ENCODE results near the gene SERP1. TPM values are rescaled to one million over a fixed set of nuclear protein-coding genes. Genes with fewer than 3 reads are reported as not detected.

Gene SERP1
- total RNA-seq: 100 to 1,000 TPM; 155 to 282 (median 197) TPM

DNA sequence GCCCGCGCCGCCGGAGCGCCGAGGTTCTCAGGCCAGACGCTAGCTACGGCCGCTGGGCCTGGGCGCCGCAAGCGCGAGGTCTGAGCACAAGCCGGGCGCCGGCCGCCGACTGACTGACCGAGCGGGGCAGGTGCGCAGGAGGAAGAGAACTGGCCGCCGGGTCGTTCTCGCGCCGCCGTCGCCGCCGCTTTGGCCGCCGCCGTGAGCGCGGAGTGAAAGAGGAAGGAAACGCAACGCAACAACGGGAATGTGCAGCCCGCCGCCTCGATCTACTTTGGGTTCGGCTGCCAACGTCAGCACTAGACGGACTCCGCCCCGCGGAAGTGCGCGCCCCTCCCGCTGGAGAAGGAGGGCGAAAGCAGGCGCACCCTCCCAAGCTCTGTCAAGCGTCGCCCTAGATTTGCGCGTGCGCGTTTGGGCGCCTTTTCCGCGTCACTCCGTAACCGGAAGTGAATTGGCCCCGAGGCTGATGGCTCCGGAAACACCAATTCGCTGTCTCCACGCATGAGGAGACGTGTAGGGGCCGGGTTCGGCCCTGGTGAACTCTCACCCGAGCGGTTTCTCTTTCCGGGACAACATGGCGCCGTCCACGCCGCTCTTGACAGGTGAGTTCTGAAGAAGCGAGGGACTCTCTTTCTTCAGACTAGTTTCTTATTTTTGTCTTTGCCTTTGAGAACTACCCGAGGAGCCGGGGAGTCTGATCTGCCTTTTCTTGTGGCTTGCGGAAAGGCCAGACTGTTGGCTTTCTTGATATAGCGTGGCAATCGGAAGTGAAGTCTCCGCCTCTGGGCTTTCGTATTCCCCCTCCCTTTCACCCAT is at the start of gene SERP1, which contains the start of gene EIF2A:
Gene SERP1 (minus strand): TSS at position 271 of the 819 bp plus-strand sequence. CDS start 361 bp downstream, outside the sequence.
Gene EIF2A (plus strand): TSS at position 562 of the 819 bp plus-strand sequence. CDS start 16 bp downstream, at position 578.
- DNase-seq (ENCODE audit: low spot score in 2 of 2): peak; percentile 98 to 100
- 0% methylated on average over 68 to 73 of the region's 86 CpGs for WGBS, 2 donors
- TF ChIP-seq, protein P1, sequence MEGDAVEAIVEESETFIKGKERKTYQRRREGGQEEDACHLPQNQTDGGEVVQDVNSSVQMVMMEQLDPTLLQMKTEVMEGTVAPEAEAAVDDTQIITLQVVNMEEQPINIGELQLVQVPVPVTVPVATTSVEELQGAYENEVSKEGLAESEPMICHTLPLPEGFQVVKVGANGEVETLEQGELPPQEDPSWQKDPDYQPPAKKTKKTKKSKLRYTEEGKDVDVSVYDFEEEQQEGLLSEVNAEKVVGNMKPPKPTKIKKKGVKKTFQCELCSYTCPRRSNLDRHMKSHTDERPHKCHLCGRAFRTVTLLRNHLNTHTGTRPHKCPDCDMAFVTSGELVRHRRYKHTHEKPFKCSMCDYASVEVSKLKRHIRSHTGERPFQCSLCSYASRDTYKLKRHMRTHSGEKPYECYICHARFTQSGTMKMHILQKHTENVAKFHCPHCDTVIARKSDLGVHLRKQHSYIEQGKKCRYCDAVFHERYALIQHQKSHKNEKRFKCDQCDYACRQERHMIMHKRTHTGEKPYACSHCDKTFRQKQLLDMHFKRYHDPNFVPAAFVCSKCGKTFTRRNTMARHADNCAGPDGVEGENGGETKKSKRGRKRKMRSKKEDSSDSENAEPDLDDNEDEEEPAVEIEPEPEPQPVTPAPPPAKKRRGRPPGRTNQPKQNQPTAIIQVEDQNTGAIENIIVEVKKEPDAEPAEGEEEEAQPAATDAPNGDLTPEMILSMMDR (IDR thresholded peaks at IDR 0.05): no peak
- peak in 1 of 2 donors; percentile 58 for TF ChIP-seq POLR2A (IDR thresholded peaks at IDR 0.05)
- intact Hi-C loops (cut with DNase I; ENCODE audit: low total_unique reads): no loop called here
- H3K4me3 ChIP-seq (ENCODE audit: low read depth, poor library complexity, severe bottlenecking): peak within 1 kb of the TSS; percentile 98

DNA sequence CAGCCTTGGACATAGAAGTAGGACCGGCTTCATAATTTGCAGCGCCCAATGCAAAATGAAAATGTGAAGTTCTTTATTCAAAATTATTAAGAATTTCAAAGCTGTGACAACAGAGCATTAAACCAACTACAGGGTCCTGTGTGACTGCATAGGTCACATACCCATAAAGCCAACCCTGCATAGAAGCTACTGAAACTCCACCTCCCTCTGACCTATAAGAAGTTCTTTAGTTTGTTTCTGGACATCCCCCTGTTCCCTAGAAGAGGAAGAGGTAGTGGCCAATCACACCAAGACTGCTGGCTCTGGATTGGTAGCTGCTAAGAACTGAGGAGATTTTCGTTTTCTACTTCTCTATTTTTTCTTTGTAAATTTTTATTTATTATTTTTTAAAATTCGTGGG is 47.9 kb upstream of the SERP1 start:
- intact Hi-C loops (cut with DNase I; ENCODE audit: low total_unique reads): no loop called here
- no peak for DNase-seq (ENCODE audit: low spot score in 2 of 2)
- TF ChIP-seq, protein P1 (IDR thresholded peaks at IDR 0.05): no peak
- no peak overlapping the region for H3K4me3 ChIP-seq (ENCODE audit: low read depth, poor library complexity, severe bottlenecking)
- 91% methylated on average over 4 of the region's 4 CpGs for WGBS, 2 donors

DNA sequence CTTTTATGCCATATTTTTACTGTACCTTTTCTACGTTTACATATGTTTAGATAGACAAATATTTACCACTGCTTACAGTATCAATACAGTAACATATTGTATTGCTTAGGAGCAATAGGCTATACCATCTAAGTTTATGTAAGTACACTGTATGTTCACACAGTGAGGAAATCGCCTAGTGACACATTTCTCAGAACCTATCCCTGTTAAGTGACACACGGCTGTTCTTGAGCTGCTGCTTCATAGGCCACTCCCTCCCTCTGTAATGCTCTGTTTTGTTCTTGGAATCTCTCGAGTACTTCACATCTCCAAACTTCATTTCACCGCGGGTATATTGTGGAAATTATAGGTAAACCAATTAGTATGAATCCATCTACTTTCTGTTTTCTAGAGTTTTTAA is 43.5 kb upstream of the SERP1 start:
- 64 to 76% methylated on average over 6 of the region's 6 CpGs for WGBS, 2 donors
- intact Hi-C loops (cut with DNase I; ENCODE audit: low total_unique reads): no loop called here
- DNase-seq (ENCODE audit: low spot score in 2 of 2): no peak
- TF ChIP-seq, protein P1 (IDR thresholded peaks at IDR 0.05): no peak
- TF ChIP-seq POLR2A (IDR thresholded peaks at IDR 0.05): no peak
- H3K4me3 ChIP-seq (ENCODE audit: low read depth, poor library complexity, severe bottlenecking): no peak overlapping the region

DNA sequence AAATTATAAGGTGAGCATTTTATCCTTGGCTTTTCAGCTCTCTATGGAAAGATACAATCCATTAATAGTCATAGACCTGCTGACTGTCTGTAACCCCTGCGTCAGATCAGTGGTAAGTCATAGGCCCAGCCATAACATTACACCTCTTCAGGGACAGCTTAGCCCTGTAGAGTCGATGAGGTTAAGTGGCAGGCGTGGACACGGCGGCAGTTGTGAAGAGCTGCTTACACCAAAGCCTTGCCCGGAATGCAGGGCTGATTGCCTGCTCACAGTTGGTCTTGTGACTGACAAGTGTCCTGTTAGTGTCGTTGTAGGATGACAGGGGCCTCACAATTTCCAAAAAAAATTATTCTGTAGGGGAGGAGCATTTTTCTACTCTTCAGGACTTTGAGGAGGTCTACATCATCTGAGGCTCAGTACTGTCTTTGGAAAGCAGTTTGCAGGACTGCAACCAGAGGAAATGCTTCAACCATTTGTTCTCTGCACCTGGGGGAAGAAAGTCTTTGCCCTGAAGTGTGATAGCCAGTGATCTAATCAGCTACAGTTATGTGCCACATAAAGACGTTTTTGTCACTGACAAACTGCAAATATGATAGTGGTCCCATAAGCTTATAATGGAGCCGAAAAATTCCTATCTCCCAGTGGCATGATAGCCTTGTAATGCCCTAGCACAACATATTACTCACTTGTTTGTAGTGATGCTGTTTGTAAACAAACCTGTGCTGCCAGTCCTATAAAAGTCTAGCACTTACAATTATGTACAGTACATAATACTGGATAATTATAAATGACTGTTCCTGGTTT is 41.9 kb upstream of the SERP1 start:
- H3K4me3 ChIP-seq (ENCODE audit: low read depth, poor library complexity, severe bottlenecking): no peak overlapping the region
- intact Hi-C loops (cut with DNase I; ENCODE audit: low total_unique reads): no loop called here
- DNase-seq (ENCODE audit: low spot score in 2 of 2): no peak
- no peak for TF ChIP-seq POLR2A (IDR thresholded peaks at IDR 0.05)
- TF ChIP-seq, protein P1 (IDR thresholded peaks at IDR 0.05): no peak
- WGBS, 2 donors: 66 to 68% methylated on average over 9 of the region's 9 CpGs

DNA sequence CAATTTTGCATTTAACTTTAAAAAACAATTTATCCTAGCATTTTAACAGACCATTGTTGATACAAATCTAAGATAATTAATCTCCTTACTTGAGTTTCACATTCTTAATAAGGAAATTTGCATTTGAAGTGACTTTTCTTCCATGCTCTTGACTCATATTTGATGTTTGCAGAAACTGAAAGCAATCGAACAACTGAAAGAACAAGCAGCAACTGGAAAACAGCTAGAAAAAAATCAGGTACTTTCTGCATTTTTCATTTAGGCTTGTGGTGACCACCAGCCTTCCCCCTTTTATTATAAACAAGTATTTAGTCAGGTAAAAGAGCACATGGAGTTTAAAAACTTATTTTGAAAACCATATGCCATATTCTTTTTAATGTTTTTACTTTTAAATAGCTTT is 36.7 kb upstream of the SERP1 start:
- 67 to 76% methylated on average over 1 of the region's 1 CpG for WGBS, 2 donors

More for the DNA sequence above, 36.7 kb upstream of the SERP1 start:
- no peak for TF ChIP-seq POLR2A (IDR thresholded peaks at IDR 0.05)
- TF ChIP-seq, protein P1 (IDR thresholded peaks at IDR 0.05): no peak
- intact Hi-C loops (cut with DNase I; ENCODE audit: low total_unique reads): no loop called here
- no peak for DNase-seq (ENCODE audit: low spot score in 2 of 2)
- H3K4me3 ChIP-seq (ENCODE audit: low read depth, poor library complexity, severe bottlenecking): no peak overlapping the region

Data from lower leg skin (tissue), 4 donors.